HCT116 (cell line): ENCODE measurements around the gene FAXDC2. TPM values are rescaled to one million over a fixed set of nuclear protein-coding genes. Genes with fewer than 3 reads are reported as not detected.

Experiments used
- ATAC-seq: fragments of 200-7000 bp; cut with Tn5 transposase; 2 replicates; pipeline ENCODE4 v1.9.1; 2020; ENCODE audit warnings: mild to moderate bottlenecking, moderate library complexity
- BruUV-seq: library from RNA; stranded (reverse); fragments of 400-500 nt; replicated peaks from 2 replicates; lab custom pipeline; 2021; lab: Mats Ljungman, UMichigan
- CTCF ChIA-PET: fragments of 300-600 bp; sonication (Branson Sonifier 250); formaldehyde crosslinking; loops from one replicate; lab custom pipeline; 2021; ENCODE audit warnings: antibody characterized with exemption; lab: Charles Lee
- POLR2A ChIA-PET: fragments of 300-600, 350-600 bp; sonication (Branson Sonifier 250); formaldehyde crosslinking; loops from one replicate; lab custom pipeline; 2021; ENCODE audit warnings: antibody characterized with exemption; lab: Charles Lee
- RAD21 ChIA-PET, 2 experiments: fragments of 300-600 bp; sonication (Branson Sonifier 250); formaldehyde crosslinking; loops; one replicate each; lab custom pipeline; 2023; ENCODE audit warnings: low total read pairs in 2 of 2; ENCODE audit not compliant: uncharacterized antibody in 2 of 2, unreplicated experiment in 2 of 2, low non-redundant PET in 1 of 2; lab: Charles Lee
- DNase-seq: peaks from one replicate; pipeline ENCODE4 v3.0.0-alpha.2; 2010; ENCODE audit warnings: low read depth, low spot score
- H2AFZ ChIP-seq: fragments of 200-600 bp; shearing (Covaris generic), sonication (generic); 2 replicates; pipeline ENCODE4 v1.6.1; 2017; ENCODE audit warnings: low read depth, mixed run types, mixed read lengths, antibody characterized with exemption, low read length; ENCODE audit not compliant: poor library complexity, severe bottlenecking
- H3K27ac ChIP-seq: 2 replicates; pipeline ENCODE4 v1.5.1; 2012; ENCODE audit warnings: low read depth, low read length
- H3K27me3 ChIP-seq: fragments of 200-600 bp; sonication (generic); 2 replicates; pipeline ENCODE4 v1.6.1; 2016; ENCODE audit warnings: mixed run types, low read length, mixed read lengths; ENCODE audit not compliant: insufficient read depth
- H3K36me3 ChIP-seq, 2 experiments: fragments of 200-500 bp in 1 of 2; fragments of 200-600 bp in 1 of 2; sonication (Bioruptor generic) in 1 of 2; sonication (generic) in 1 of 2; 2 replicates each; pipeline versions ENCODE4 v1.5.1 to v1.6.1; 2014 to 2016; ENCODE audit warnings: low read length in 2 of 2, inconsistent platforms in 1 of 2, mixed read lengths in 1 of 2, mixed run types in 1 of 2; ENCODE audit not compliant: insufficient read depth in 2 of 2, control insufficient read depth in 1 of 2
- H3K4me1 ChIP-seq, 2 experiments: fragments of 200-600 bp in 1 of 2; sonication (generic) in 1 of 2; 2 replicates each; pipeline versions ENCODE4 v1.5.1 to v1.6.1; 2012 to 2017; ENCODE audit warnings: low read length in 2 of 2, inconsistent platforms in 1 of 2, mild to moderate bottlenecking in 1 of 2, mixed read lengths in 1 of 2, mixed run types in 1 of 2, moderate library complexity in 1 of 2; ENCODE audit not compliant: insufficient read depth in 2 of 2, control insufficient read depth in 1 of 2
- H3K4me2 ChIP-seq: fragments of 200-600 bp; sonication (generic); 2 replicates; pipeline ENCODE4 v1.6.1; 2017; ENCODE audit warnings: mixed run types, low read length, mixed read lengths
- H3K4me3 ChIP-seq, 2 experiments: fragments of 200-600 bp in 1 of 2; sonication (generic) in 1 of 2; replicated peaks in 1 of 2; 2 replicates each; pipeline ENCODE4 v1.5.1; 2011 to 2016; ENCODE audit warnings: low read length in 2 of 2, control low read depth in 1 of 2, low read depth in 1 of 2, mild to moderate bottlenecking in 1 of 2, mixed read lengths in 1 of 2, mixed run types in 1 of 2
- H3K79me2 ChIP-seq: fragments of 200-600 bp; sonication (generic); 2 replicates; pipeline ENCODE4 v1.6.1; 2017; ENCODE audit warnings: mild to moderate bottlenecking, mixed run types, low read length, moderate library complexity, mixed read lengths; ENCODE audit not compliant: insufficient read depth
- H3K9ac ChIP-seq: fragments of 200-600 bp; sonication (generic); 2 replicates; pipeline ENCODE4 v1.6.1; 2016; ENCODE audit warnings: low read length, mixed read lengths
- H3K9me2 ChIP-seq: fragments of 200-600 bp; sonication (generic), shearing (Covaris generic); 2 replicates; pipeline ENCODE4 v1.6.1; 2017; ENCODE audit warnings: mixed run types, mild to moderate bottlenecking, moderate library complexity; ENCODE audit not compliant: insufficient read depth
- H3K9me3 ChIP-seq, 2 experiments: fragments of 200-500 bp in 1 of 2; fragments of 200-600 bp in 1 of 2; sonication (Bioruptor generic) in 1 of 2; sonication (generic) in 1 of 2; 2 replicates each; pipeline ENCODE4 v1.6.1; 2014 to 2017; ENCODE audit warnings: low read length in 2 of 2, mixed read lengths in 2 of 2, inconsistent platforms in 1 of 2, low read depth in 1 of 2, mild to moderate bottlenecking in 1 of 2, mixed run types in 1 of 2, moderate library complexity in 1 of 2; ENCODE audit not compliant: control insufficient read depth in 1 of 2, insufficient read depth in 1 of 2
- H4K20me1 ChIP-seq: fragments of 200-600 bp; sonication (generic), shearing (Covaris generic); 2 replicates; pipeline ENCODE4 v1.6.1; 2017; ENCODE audit warnings: mixed run types, mild to moderate bottlenecking, moderate library complexity; ENCODE audit not compliant: insufficient read depth
- CBX3 ChIP-seq: IDR thresholded peaks from 2 replicates; pipeline ENCODE4 v1.6.1; 2012; ENCODE audit warnings: low read depth
- CEBPB ChIP-seq: IDR thresholded peaks from 2 replicates; pipeline ENCODE4 v1.6.1; 2012; ENCODE audit warnings: low read depth
- EGR1 ChIP-seq: IDR thresholded peaks from 2 replicates; pipeline ENCODE4 v1.6.1; 2012; ENCODE audit warnings: low read depth
- EZH2phosphoT487 ChIP-seq: fragments of 200-600 bp; IDR thresholded peaks from 2 replicates; pipeline ENCODE4 v1.6.1; 2018; ENCODE audit warnings: antibody characterized with exemption, borderline replicate concordance
- FOSL1 ChIP-seq: IDR thresholded peaks from 2 replicates; pipeline ENCODE4 v1.6.1; 2012; ENCODE audit warnings: low read depth
- JUND ChIP-seq: IDR thresholded peaks from 2 replicates; pipeline ENCODE4 v1.6.1; 2012
- POLR2A ChIP-seq: IDR thresholded peaks from 2 replicates; pipeline ENCODE4 v1.7.0; 2011; ENCODE audit warnings: borderline replicate concordance; ENCODE audit not compliant: insufficient read depth, insufficient read length; ENCODE audit errors: extremely low read depth
- RAD21 ChIP-seq: IDR thresholded peaks from 2 replicates; pipeline ENCODE4 v1.6.1; 2012; ENCODE audit warnings: low read depth, mild to moderate bottlenecking
- SIN3A ChIP-seq: IDR thresholded peaks from 2 replicates; pipeline ENCODE4 v1.6.1; 2012; ENCODE audit warnings: low read depth
- SP1 ChIP-seq: IDR thresholded peaks from 2 replicates; pipeline ENCODE4 v1.6.1; 2012; ENCODE audit warnings: low read depth
- SRF ChIP-seq: IDR thresholded peaks from 2 replicates; pipeline ENCODE4 v1.6.1; 2012; ENCODE audit warnings: low read depth
- ZFX ChIP-seq: fragments of 450-650 bp; IDR thresholded peaks from 2 replicates; pipeline ENCODE4 v1.6.1; 2017
- ZNF274 ChIP-seq: fragments of 200-500 bp; sonication (Bioruptor generic); IDR thresholded peaks from 2 replicates; pipeline ENCODE4 v1.6.1; 2014; ENCODE audit warnings: mild to moderate bottlenecking, low read depth, low read length, inconsistent platforms
- intact Hi-C: fragments of 100-400 bp; cut with micrococcal nuclease; formaldehyde crosslinking; loops from 2 replicates; pipeline ENCODE4 v1.10.0; 2022
- total RNA-seq: library from RNA; stranded (reverse); gene quantifications from one replicate; pipeline ENCODE4 v1.2.1, GENCODE V29; 2021; ENCODE audit not compliant: unreplicated experiment
- TF ChIP-seq, protein P1 (sequence below): IDR thresholded peaks from 2 replicates; pipeline ENCODE4 v1.6.1; 2012
- TF ChIP-seq, protein P2 (sequence below), 3 experiments: fragments of 200-600 bp in 1 of 3; sonication (generic) in 1 of 3; IDR thresholded peaks in 2 of 3; conservative IDR thresholded peaks in 1 of 3; 2 replicates each; pipeline ENCODE4 v1.5.1; 2012 to 2017; ENCODE audit warnings: low read depth in 2 of 3, low read length in 2 of 3, antibody characterized with exemption in 1 of 3, borderline replicate concordance in 1 of 3, control low read depth in 1 of 3, mild to moderate bottlenecking in 1 of 3, mixed read lengths in 1 of 3, mixed run types in 1 of 3, moderate library complexity in 1 of 3; ENCODE audit not compliant: insufficient read depth in 1 of 3
- TF ChIP-seq, protein P3 (sequence below): IDR thresholded peaks from 2 replicates; pipeline ENCODE4 v1.6.1; 2012; ENCODE audit warnings: low read depth

FAXDC2 gene
- total RNA-seq, 1 experiment from 2014 or later, result 0.22 TPM

DNA sequence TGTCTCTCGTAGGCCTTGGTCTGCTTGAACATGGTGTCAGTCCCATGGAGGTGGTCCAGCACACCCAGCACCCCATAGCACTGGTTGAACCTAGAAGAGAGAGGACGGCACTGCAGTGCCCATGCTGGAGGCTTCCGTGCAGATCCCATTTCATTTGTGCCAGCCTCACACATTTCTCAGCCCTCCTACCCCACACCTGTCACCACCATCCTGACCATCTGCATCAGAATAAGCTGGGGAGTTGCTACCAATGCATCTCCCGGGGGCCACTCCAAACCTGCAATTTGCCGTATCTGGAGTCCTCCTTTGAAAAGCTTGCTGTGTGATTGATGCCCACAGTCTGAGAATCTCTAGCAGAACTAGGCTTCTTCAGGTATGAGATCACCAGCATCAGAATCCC, 30.0 kb downstream of the FAXDC2 start:
- POLR2A ChIA-PET, result no interaction called here
- TF ChIP-seq SRF (no peak), ZFX (no peak), SP1 (no peak), POLR2A (no peak), ZNF274 (no peak), FOSL1 (no peak), CBX3 (no peak), RAD21 (no peak), CEBPB (no peak), SIN3A (no peak), JUND (no peak), EZH2phosphoT487 (no peak), EGR1 (no peak)
- TF ChIP-seq, protein P1, sequence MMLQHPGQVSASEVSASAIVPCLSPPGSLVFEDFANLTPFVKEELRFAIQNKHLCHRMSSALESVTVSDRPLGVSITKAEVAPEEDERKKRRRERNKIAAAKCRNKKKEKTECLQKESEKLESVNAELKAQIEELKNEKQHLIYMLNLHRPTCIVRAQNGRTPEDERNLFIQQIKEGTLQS, result no peak
- TF ChIP-seq, protein P2, sequence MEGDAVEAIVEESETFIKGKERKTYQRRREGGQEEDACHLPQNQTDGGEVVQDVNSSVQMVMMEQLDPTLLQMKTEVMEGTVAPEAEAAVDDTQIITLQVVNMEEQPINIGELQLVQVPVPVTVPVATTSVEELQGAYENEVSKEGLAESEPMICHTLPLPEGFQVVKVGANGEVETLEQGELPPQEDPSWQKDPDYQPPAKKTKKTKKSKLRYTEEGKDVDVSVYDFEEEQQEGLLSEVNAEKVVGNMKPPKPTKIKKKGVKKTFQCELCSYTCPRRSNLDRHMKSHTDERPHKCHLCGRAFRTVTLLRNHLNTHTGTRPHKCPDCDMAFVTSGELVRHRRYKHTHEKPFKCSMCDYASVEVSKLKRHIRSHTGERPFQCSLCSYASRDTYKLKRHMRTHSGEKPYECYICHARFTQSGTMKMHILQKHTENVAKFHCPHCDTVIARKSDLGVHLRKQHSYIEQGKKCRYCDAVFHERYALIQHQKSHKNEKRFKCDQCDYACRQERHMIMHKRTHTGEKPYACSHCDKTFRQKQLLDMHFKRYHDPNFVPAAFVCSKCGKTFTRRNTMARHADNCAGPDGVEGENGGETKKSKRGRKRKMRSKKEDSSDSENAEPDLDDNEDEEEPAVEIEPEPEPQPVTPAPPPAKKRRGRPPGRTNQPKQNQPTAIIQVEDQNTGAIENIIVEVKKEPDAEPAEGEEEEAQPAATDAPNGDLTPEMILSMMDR (IDR thresholded peaks at IDR 0.05 in 2 of 3, conservative IDR thresholded peaks at IDR 0.05 in 1 of 3; ENCODE audit: borderline replicate concordance in 1 of 3, insufficient read depth in 1 of 3, low read depth in 2 of 3, low read length in 2 of 3), result no peak
- TF ChIP-seq, protein P3, sequence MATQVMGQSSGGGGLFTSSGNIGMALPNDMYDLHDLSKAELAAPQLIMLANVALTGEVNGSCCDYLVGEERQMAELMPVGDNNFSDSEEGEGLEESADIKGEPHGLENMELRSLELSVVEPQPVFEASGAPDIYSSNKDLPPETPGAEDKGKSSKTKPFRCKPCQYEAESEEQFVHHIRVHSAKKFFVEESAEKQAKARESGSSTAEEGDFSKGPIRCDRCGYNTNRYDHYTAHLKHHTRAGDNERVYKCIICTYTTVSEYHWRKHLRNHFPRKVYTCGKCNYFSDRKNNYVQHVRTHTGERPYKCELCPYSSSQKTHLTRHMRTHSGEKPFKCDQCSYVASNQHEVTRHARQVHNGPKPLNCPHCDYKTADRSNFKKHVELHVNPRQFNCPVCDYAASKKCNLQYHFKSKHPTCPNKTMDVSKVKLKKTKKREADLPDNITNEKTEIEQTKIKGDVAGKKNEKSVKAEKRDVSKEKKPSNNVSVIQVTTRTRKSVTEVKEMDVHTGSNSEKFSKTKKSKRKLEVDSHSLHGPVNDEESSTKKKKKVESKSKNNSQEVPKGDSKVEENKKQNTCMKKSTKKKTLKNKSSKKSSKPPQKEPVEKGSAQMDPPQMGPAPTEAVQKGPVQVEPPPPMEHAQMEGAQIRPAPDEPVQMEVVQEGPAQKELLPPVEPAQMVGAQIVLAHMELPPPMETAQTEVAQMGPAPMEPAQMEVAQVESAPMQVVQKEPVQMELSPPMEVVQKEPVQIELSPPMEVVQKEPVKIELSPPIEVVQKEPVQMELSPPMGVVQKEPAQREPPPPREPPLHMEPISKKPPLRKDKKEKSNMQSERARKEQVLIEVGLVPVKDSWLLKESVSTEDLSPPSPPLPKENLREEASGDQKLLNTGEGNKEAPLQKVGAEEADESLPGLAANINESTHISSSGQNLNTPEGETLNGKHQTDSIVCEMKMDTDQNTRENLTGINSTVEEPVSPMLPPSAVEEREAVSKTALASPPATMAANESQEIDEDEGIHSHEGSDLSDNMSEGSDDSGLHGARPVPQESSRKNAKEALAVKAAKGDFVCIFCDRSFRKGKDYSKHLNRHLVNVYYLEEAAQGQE, result no peak
- Histone ChIP-seq H3K9me3 (no peaks in the 10 kb centered on the region), H3K36me3 (peaks cover 10 to 27% of the 10 kb centered on the region in 2 experiments; a peak in 3 of 4 replicates), H3K27ac (no peak overlapping the region), H3K9ac (no peak overlapping the region), H3K27me3 (no peaks in the 10 kb centered on the region), H3K4me2 (no peak overlapping the region), H3K4me1 (no peaks in the 10 kb centered on the region), H3K4me3 (no peak overlapping the region), H3K79me2 (no peaks in the 10 kb centered on the region; the same call in 1 of the 2 replicates), H4K20me1 (no peaks in the 10 kb centered on the region), H3K9me2 (no peaks in the 10 kb centered on the region), H2AFZ (no peak overlapping the region)
- no peak for ATAC-seq
- CTCF ChIA-PET, result no interaction called here
- RAD21 ChIA-PET, result no interaction called here
- BruUV-seq, result no TSS peak
- DNase-seq, result no peak
- intact Hi-C loops, result no loop called here
